Fibroblast of lung (primary cell): ENCODE measurements around the gene CERS3. TPM values are rescaled to one million over a fixed set of nuclear protein-coding genes. Genes with fewer than 3 reads are reported as not detected.

Source experiments
- DNase-seq, 2 donors: peaks; one replicate each; pipeline versions ENCODE4 v3.0.0 to v3.0.0-alpha.2; 2010; ENCODE audit warnings: low read depth in 2 of 2
- H2AFZ ChIP-seq: 2 replicates; pipeline ENCODE4 v1.5.1; 2012; ENCODE audit warnings: low read length, control low read depth, inconsistent platforms
- H3K27ac ChIP-seq: 2 replicates; pipeline ENCODE4 v1.5.1; 2011; ENCODE audit warnings: low read length, control low read depth; ENCODE audit not compliant: insufficient read depth
- H3K27me3 ChIP-seq: 2 replicates; pipeline ENCODE4 v1.5.1; 2011; ENCODE audit warnings: mild to moderate bottlenecking, low read length; ENCODE audit not compliant: control insufficient read depth, insufficient read depth
- H3K36me3 ChIP-seq: 2 replicates; pipeline ENCODE4 v1.5.1; 2011; ENCODE audit warnings: low read length; ENCODE audit not compliant: control insufficient read depth, insufficient read depth
- H3K4me1 ChIP-seq: 2 replicates; pipeline ENCODE4 v1.5.1; 2011; ENCODE audit warnings: low read length; ENCODE audit not compliant: control insufficient read depth, insufficient read depth; ENCODE audit errors: extremely low read depth
- H3K4me2 ChIP-seq: 2 replicates; pipeline ENCODE4 v1.5.1; 2011; ENCODE audit warnings: low read length, control low read depth; ENCODE audit not compliant: insufficient read depth; ENCODE audit errors: extremely low read depth
- H3K4me3 ChIP-seq, 4 experiments: fragments of 200-600 bp in 1 of 4; sonication (generic) in 1 of 4; replicated peaks in 1 of 4; 2 replicates each; pipeline ENCODE4 v1.5.1; 2011 to 2016; ENCODE audit warnings: low read length in 4 of 4, low read depth in 3 of 4, mild to moderate bottlenecking in 3 of 4, control low read depth in 2 of 4, inconsistent platforms in 1 of 4, mixed read lengths in 1 of 4; ENCODE audit not compliant: insufficient read depth in 1 of 4; ENCODE audit errors: control extremely low read depth in 1 of 4
- H3K79me2 ChIP-seq: 2 replicates; pipeline ENCODE4 v1.5.1; 2012; ENCODE audit warnings: mild to moderate bottlenecking, low read length, inconsistent platforms; ENCODE audit not compliant: control insufficient read depth, insufficient read depth
- H3K9ac ChIP-seq: 2 replicates; pipeline ENCODE4 v1.5.1; 2011; ENCODE audit warnings: mild to moderate bottlenecking, low read length, control low read depth; ENCODE audit not compliant: insufficient read depth
- H3K9me3 ChIP-seq: 2 replicates; pipeline ENCODE4 v1.5.1; 2012; ENCODE audit warnings: low read depth, low read length; ENCODE audit not compliant: control insufficient read depth, insufficient read depth
- H4K20me1 ChIP-seq: 2 replicates; pipeline ENCODE4 v1.5.1; 2011; ENCODE audit warnings: low read length; ENCODE audit not compliant: control insufficient read depth, insufficient read depth; ENCODE audit errors: extremely low read depth
- EZH2 ChIP-seq: IDR thresholded peaks from 2 replicates; pipeline ENCODE4 v1.5.1; 2012; ENCODE audit warnings: low read length, control low read depth, mild to moderate bottlenecking; ENCODE audit errors: missing control alignments
- polyA plus RNA-seq, 2 donors: library from polyadenylated mRNA; depleted of rRNA in 1 of 2; stranded (reverse) in 1 of 2; unstranded in 1 of 2; fragments of >200 nt; gene quantifications; 2 replicates each; pipeline ENCODE4 v1.2.1, GENCODE V29; 2011 to 2012; ENCODE audit warnings: missing spikeins in 1 of 2
- total RNA-seq: library from RNA; depleted of rRNA; stranded (reverse); fragments of >200 nt; gene quantifications from 2 replicates; pipeline ENCODE4 v1.2.1, GENCODE V29; 2014
- TF ChIP-seq, protein P1 (sequence below), 2 donors: IDR thresholded peaks in 1 of 2; conservative IDR thresholded peaks in 1 of 2; 1 replicate in 1 of 2; 2 replicates in 1 of 2; pipeline ENCODE4 v1.5.1; 2011 to 2012; ENCODE audit warnings: low read length in 2 of 2, control low read depth in 1 of 2, inconsistent platforms in 1 of 2, low read depth in 1 of 2, mild to moderate bottlenecking in 1 of 2

Gene CERS3
- total and polyA plus RNA-seq, 2 donors (not counting 1 experiment from before 2014, with no cell fraction given) = not detected

DNA sequence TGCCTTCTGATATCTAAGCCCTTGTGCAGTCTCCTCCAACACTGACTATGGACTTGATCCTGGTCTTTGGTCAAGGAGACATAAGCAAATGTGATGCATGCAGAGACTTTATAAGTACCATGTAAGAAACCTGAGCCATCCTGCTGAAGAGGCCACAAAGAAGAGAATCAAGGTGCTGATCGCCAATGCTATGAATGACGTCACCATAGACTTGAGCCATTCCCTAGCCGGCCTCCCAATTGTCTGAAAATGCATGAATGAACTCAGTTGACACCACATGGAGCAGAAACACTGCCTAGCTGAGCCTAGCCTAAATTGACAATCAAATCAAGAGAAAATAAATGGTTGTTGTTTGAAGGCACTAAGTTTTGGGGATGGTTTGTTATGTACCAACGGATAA lies 51.9 kb downstream of the CERS3 start:
- Histone ChIP-seq H3K36me3 (no peaks in the 10 kb centered on the region), H3K4me1 (no peaks in the 10 kb centered on the region), H3K4me2 (no peak overlapping the region), H3K4me3 (no peak overlapping the region), H3K9ac (no peak overlapping the region), H3K27me3 (no peaks in the 10 kb centered on the region), H3K9me3 (no peaks in the 10 kb centered on the region), H3K79me2 (no peaks in the 10 kb centered on the region), H3K27ac (no peak overlapping the region), H4K20me1 (no peaks in the 10 kb centered on the region), H2AFZ (no peak overlapping the region)
- DNase-seq = no peak
- no peak for TF ChIP-seq EZH2
- TF ChIP-seq, protein P1, sequence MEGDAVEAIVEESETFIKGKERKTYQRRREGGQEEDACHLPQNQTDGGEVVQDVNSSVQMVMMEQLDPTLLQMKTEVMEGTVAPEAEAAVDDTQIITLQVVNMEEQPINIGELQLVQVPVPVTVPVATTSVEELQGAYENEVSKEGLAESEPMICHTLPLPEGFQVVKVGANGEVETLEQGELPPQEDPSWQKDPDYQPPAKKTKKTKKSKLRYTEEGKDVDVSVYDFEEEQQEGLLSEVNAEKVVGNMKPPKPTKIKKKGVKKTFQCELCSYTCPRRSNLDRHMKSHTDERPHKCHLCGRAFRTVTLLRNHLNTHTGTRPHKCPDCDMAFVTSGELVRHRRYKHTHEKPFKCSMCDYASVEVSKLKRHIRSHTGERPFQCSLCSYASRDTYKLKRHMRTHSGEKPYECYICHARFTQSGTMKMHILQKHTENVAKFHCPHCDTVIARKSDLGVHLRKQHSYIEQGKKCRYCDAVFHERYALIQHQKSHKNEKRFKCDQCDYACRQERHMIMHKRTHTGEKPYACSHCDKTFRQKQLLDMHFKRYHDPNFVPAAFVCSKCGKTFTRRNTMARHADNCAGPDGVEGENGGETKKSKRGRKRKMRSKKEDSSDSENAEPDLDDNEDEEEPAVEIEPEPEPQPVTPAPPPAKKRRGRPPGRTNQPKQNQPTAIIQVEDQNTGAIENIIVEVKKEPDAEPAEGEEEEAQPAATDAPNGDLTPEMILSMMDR (conservative IDR thresholded peaks at IDR 0.05 in 1 of 2, IDR thresholded peaks at IDR 0.05 in 1 of 2; ENCODE audit: low read depth in 1 of 2, low read length in 2 of 2) = no peak

DNA sequence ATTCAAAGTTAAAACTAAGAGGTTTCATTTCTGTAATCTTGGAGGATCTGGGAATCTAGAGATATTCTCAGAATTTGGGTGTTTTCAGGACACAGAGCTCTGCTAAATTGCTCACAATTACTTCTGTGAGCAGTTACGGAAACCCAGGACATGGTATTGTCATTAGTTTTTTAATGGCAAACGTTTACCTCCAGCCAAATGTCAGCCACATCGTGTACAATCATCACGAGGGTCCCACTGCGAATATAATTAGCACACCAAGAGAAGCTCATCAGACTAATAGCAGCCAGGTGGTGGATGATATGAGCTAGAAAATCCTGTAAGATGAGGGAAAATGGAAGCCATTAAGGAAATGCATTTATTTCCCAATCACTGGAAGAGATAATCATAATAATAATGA lies 56.0 kb downstream of the CERS3 start:
- Histone ChIP-seq H4K20me1 (no peaks in the 10 kb centered on the region), H3K4me1 (no peaks in the 10 kb centered on the region), H3K9me3 (no peaks in the 10 kb centered on the region), H3K9ac (no peak overlapping the region), H3K4me2 (no peak overlapping the region), H3K27ac (no peak overlapping the region), H3K27me3 (no peaks in the 10 kb centered on the region), H3K4me3 (no peak overlapping the region), H3K79me2 (no peaks in the 10 kb centered on the region), H3K36me3 (no peaks in the 10 kb centered on the region), H2AFZ (no peak overlapping the region)
- TF ChIP-seq, protein P1 (conservative IDR thresholded peaks at IDR 0.05 in 1 of 2, IDR thresholded peaks at IDR 0.05 in 1 of 2; ENCODE audit: low read depth in 1 of 2, low read length in 2 of 2) = no peak
- TF ChIP-seq EZH2 = no peak
- no peak for DNase-seq

DNA sequence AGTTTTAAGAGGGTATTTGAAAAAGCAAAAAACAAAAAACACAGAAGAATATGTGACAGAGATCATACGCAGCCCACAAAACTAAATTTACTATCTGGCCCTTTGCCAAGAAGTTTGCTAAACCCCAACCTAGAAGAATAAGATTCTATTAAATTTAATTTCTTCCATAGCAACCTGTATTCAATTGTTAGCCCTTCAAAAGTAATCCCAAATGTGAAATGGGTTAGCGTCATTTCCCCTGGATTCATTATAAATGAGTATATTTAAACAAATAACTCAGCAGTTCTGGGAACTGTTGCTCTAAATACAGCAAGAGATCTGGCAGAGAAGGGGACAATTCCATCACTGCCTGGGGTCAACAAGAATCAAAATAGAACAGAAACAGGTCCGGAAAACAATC lies 56.8 kb downstream of the CERS3 start:
- H3K27me3 ChIP-seq = no peaks in the 10 kb centered on the region
- no peak overlapping the region for H3K4me2 ChIP-seq
- no peak overlapping the region for H2AFZ ChIP-seq
- H3K27ac ChIP-seq = no peak overlapping the region
- H3K36me3 ChIP-seq = no peaks in the 10 kb centered on the region
- no peaks in the 10 kb centered on the region for H4K20me1 ChIP-seq
- DNase-seq = no peak
- no peaks in the 10 kb centered on the region for H3K4me1 ChIP-seq
- H3K4me3 ChIP-seq = no peak overlapping the region
- no peaks in the 10 kb centered on the region for H3K9me3 ChIP-seq
- TF ChIP-seq, protein P1 (conservative IDR thresholded peaks at IDR 0.05 in 1 of 2, IDR thresholded peaks at IDR 0.05 in 1 of 2; ENCODE audit: low read depth in 1 of 2, low read length in 2 of 2) = no peak
- TF ChIP-seq EZH2 = no peak
- no peak overlapping the region for H3K9ac ChIP-seq
- no peaks in the 10 kb centered on the region for H3K79me2 ChIP-seq
